HepG2 (cell line): ENCODE results near the gene ARHGAP45. TPM values are rescaled to one million over a fixed set of nuclear protein-coding genes. Genes with fewer than 3 reads are reported as not detected.

Experiments
- CBX5 ChIP-seq: sonication (generic); formaldehyde crosslinking; IDR thresholded peaks from 2 replicates; pipeline ENCODE4 v1.4.0; 2020; ENCODE audit warnings: missing genetic modification reagents, borderline replicate concordance
- GRHL1 ChIP-seq: sonication (generic); formaldehyde crosslinking; conservative IDR thresholded peaks from 2 replicates; pipeline ENCODE4 v1.8.0; 2022; ENCODE audit warnings: missing genetic modification reagents
- ZBTB3 ChIP-seq: sonication (generic); formaldehyde crosslinking; IDR thresholded peaks from 2 replicates; pipeline ENCODE4 v1.4.0; 2020; ENCODE audit warnings: low read depth, mild to moderate bottlenecking, moderate library complexity, missing genetic modification reagents, borderline replicate concordance
- ZBTB7B ChIP-seq: sonication (generic); formaldehyde crosslinking; IDR thresholded peaks from 2 replicates; pipeline ENCODE4 v1.4.0; 2020; ENCODE audit warnings: missing genetic modification reagents
- ZNF3 ChIP-seq: IDR thresholded peaks from 2 replicates; pipeline ENCODE4 v1.7.0; 2017; ENCODE audit warnings: inconsistent platforms
- ZNF441 ChIP-seq: sonication (generic); formaldehyde crosslinking; IDR thresholded peaks from 2 replicates; pipeline ENCODE4 v1.7.0; 2021; ENCODE audit warnings: missing genetic modification reagents, borderline replicate concordance
- ZNF772 ChIP-seq: sonication (generic); formaldehyde crosslinking; IDR thresholded peaks from 2 replicates; pipeline ENCODE4 v1.5.0; 2020; ENCODE audit warnings: mild to moderate bottlenecking, missing genetic modification reagents
- ZNF780A ChIP-seq: sonication (generic); formaldehyde crosslinking; IDR thresholded peaks from 2 replicates; pipeline ENCODE4 v1.8.0; 2022; ENCODE audit warnings: mild to moderate bottlenecking, missing genetic modification reagents, moderate library complexity
- polyA plus RNA-seq, 8 experiments: library from polyadenylated mRNA; depleted of rRNA in 3 of 8; stranded (reverse) in 7 of 8; unstranded in 1 of 8; fragments of >200 nt; fragmentation: Illumina TruSeq in 4 of 8; extraction: Trizol in 4 of 8; gene quantifications; 2 replicates each; pipeline versions ENCODE4 v1.2.1 to v1.2.3, GENCODE V29; 2011 to 2016; ENCODE audit warnings: low read depth in 4 of 8, missing spikeins in 1 of 8, mixed read lengths in 1 of 8; ENCODE audit not compliant: insufficient read depth in 1 of 8
- total RNA-seq, 5 experiments: library from RNA; depleted of rRNA; stranded (reverse); fragments of >200 nt; fragmentation: Illumina TruSeq; extraction: Trizol; gene quantifications; 2 replicates each; pipeline ENCODE4 v1.2.3, GENCODE V29; 2016; ENCODE audit warnings: low read depth in 1 of 5
- TF ChIP-seq, protein P1 (sequence below): sonication (generic); formaldehyde crosslinking; IDR thresholded peaks from 2 replicates; pipeline ENCODE4 v1.4.0; 2020; ENCODE audit warnings: missing genetic modification reagents
- TF ChIP-seq, protein P2 (sequence below): sonication (generic); formaldehyde crosslinking; IDR thresholded peaks from 2 replicates; pipeline ENCODE4 v1.4.0; 2020; ENCODE audit warnings: mild to moderate bottlenecking, missing genetic modification reagents

Gene ARHGAP45
- total and polyA plus RNA-seq, 2 of the 13 experiments (the other 11 are each of a cell fraction or from before 2014, with no cell fraction given), result 0.84 to 32.0 TPM

DNA sequence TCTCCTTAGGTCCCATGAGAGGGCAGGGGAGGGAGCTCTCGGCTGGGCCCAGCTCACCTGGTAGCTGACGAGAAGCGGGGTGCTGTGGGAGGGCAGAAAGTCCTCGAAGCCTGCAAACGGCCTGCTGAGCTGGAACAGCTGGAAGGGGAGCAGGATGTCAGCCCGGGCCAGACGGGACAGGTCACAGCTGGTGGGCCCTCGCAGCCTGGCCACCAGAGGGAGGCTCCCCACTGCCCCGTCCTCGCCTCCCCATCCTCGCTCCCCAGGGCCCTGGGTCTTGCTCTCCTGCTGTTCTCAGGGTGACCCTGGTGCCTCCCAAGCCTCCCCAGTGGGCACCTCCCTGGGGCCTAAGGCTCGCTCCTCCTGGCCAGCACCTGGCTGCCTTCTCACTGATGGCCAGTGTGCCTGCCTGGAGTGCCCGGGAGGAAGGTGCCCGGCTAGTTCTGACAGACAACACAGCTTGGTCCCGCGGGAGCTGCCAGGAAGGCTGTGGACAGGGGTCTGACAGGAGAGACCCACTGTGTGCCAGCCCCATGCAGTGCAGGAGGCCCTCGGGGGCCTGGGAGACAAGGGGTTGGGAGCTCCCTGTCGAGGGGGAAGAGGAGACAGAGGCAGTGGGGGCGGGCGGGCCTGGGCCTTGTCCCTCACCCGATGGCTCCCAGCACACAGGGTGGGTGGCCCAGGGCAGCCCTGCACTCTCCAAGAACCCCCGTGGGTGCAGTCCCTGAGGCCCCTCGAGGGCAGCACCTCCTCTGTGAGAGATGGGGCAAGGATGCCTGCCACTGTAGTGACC lies 57.1 kb downstream of the ARHGAP45 start (continued):
- TF ChIP-seq, protein P1, sequence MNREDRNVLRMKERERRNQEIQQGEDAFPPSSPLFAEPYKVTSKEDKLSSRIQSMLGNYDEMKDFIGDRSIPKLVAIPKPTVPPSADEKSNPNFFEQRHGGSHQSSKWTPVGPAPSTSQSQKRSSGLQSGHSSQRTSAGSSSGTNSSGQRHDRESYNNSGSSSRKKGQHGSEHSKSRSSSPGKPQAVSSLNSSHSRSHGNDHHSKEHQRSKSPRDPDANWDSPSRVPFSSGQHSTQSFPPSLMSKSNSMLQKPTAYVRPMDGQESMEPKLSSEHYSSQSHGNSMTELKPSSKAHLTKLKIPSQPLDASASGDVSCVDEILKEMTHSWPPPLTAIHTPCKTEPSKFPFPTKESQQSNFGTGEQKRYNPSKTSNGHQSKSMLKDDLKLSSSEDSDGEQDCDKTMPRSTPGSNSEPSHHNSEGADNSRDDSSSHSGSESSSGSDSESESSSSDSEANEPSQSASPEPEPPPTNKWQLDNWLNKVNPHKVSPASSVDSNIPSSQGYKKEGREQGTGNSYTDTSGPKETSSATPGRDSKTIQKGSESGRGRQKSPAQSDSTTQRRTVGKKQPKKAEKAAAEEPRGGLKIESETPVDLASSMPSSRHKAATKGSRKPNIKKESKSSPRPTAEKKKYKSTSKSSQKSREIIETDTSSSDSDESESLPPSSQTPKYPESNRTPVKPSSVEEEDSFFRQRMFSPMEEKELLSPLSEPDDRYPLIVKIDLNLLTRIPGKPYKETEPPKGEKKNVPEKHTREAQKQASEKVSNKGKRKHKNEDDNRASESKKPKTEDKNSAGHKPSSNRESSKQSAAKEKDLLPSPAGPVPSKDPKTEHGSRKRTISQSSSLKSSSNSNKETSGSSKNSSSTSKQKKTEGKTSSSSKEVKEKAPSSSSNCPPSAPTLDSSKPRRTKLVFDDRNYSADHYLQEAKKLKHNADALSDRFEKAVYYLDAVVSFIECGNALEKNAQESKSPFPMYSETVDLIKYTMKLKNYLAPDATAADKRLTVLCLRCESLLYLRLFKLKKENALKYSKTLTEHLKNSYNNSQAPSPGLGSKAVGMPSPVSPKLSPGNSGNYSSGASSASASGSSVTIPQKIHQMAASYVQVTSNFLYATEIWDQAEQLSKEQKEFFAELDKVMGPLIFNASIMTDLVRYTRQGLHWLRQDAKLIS (CRISPR knock-in tag), result no peak
- TF ChIP-seq CBX5 (CRISPR knock-in tag) (no peak), ZBTB7B (CRISPR knock-in tag) (no peak), ZNF3 (no peak), GRHL1 (no peak), ZBTB3 (CRISPR knock-in tag) (no peak), ZNF441 (CRISPR knock-in tag) (no peak), ZNF772 (CRISPR knock-in tag) (no peak), ZNF780A (CRISPR knock-in tag) (no peak)
- TF ChIP-seq, protein P2, sequence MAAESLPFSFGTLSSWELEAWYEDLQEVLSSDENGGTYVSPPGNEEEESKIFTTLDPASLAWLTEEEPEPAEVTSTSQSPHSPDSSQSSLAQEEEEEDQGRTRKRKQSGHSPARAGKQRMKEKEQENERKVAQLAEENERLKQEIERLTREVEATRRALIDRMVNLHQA, result no peak
